Left forelimb (tissue), 1 donor: ENCODE results near the gene SERPINB5.
"Not testable (repeated sequence)": the region's sequence is repeated elsewhere in the genome, so short reads cannot be mapped to it uniquely, and the experiment has no call there.

Experiments
- DNase-seq: peaks from one replicate; pipeline ENCODE4 v3.0.0-alpha.2; 2018; ENCODE audit warnings: low spot score

The SERPINB5 gene, protein sequence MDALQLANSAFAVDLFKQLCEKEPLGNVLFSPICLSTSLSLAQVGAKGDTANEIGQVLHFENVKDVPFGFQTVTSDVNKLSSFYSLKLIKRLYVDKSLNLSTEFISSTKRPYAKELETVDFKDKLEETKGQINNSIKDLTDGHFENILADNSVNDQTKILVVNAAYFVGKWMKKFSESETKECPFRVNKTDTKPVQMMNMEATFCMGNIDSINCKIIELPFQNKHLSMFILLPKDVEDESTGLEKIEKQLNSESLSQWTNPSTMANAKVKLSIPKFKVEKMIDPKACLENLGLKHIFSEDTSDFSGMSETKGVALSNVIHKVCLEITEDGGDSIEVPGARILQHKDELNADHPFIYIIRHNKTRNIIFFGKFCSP

DNA sequence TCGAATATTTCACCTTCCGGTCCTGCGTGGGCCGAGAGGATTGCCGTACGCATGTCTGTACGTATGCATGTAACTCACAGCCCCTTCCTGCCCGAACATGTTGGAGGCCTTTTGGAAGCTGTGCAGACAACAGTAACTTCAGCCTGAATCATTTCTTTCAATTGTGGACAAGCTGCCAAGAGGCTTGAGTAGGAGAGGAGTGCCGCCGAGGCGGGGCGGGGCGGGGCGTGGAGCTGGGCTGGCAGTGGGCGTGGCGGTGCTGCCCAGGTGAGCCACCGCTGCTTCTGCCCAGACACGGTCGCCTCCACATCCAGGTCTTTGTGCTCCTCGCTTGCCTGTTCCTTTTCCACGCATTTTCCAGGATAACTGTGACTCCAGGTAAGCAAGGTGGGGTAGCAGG, at the start of gene SERPINB5:
TSS of gene SERPINB5 (plus strand) at position 291 of the 400 bp plus-strand sequence. CDS start 7,471 bp downstream, outside the sequence.
- no peak for DNase-seq

DNA sequence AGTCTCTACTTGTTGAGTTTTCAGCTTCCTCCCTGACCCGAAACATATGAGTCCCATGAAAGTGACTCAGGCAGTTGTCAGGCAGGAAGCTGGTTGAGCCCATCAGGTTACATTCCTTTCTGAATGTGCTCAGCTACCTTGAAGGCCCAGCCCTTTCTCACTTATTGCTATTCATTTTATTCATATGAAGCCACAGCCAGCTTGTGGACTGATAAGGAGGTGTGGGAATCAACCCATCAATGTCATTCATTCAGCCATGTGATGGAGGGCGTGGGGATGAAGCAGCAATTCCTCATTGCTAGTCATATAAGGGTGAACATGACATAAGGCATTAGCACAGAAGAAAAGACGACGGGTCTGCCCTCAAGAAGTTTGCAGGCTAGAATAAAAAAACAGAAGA, 49.2 kb upstream of the SERPINB5 start:
- no peak for DNase-seq

DNA sequence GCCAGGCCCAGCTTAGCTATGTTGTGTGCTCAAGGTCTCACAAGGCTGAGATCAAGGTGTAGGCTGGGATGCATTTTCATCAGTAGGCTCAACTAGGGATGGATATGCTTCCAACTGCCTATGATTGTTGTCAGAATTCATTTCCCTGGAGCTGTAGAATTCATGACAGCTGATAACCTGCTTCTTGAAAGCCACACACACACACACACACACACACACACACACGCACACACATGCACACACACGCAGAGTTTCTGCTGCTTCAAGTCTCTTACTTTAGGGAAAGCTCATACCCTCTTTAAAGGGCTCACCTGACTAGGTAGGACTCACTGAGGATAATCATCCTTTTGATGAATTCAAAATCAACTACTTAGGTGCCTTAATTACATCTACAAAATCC, 46.2 kb upstream of the SERPINB5 start:
- DNase-seq: no peak

DNA sequence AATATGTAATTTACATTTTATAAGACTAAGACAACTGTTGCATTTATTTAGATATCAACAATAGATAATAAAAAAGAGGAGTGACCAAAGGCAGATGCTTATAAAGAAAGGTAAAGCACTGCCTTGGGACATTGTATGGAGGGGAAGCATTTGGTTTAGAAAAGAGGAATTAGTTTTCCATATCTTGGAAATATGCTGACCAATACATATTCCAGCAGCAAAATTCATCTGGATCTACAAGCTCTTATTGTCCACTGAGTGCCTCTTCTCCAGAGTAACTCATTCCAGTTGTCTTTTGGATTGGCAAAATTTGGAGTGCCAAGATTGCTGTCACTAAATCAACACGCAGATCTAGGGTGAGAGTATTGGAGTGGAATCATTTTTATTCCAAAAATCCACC, 45.6 kb upstream of the SERPINB5 start:
- DNase-seq: no peak

DNA sequence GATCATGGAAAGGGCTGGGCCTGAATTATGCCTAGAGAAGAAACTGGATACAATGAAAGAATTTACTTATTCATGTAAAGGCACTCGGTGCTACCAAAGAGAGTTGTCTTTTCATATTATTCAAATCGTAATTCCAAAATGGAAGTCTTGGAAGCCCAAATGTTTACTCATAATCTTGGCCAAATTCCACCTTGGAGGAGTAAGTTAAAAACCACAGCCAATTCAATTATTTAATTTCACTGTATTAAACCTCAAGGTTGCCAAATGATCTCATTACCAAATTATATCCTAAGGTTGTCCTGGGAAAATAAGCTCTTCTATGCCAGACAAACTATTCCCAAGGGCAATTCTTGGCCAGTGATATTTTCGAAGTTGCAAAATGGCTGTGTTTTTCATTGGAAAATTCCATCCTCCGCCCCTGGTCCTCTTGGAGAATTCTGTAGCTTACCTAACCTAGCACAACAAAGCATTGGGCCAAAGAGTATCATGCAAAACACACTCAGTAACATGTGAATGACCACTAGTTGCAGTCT, 43.4 kb upstream of the SERPINB5 start:
- DNase-seq: no peak

DNA sequence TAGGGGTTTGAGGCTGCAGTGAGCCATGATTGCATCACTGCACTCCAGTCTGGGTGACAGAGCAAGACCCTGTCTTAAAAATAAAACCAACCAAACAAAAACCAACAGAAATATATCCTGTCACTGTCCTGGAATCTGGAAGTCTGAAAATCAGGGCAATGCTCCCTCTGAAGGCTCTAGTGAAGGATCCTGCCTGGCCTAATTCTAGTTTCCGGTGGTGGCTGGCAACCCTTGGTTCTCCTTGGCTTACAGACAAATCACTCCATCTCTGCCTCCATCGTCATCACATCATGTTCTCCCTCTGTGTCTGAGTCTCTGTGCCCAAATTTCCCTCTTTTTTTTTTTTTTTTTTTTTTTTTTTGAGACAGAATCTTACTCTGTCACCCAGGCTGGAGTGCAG, 38.6 kb upstream of the SERPINB5 start:
- no peak for DNase-seq

DNA sequence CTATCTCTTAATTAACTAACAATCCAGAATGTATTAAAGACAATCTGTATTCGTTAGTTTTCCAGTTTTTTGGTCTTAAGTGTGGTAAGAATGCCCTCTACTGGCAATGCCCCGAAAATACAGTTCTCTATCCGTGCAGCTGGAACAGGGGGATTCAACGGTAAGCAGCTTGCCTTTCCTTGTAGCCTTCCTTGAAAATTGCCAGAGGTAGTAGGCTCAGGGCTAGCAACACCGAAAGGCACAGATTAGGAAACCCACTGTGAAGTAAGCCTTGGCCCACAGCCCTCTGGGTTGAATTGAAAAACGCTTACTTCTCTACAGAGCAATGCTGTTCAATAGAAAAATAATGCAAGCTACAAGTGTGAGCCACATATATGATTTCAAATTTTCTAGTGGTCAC, 37.4 kb upstream of the SERPINB5 start:
- DNase-seq: no peak

DNA sequence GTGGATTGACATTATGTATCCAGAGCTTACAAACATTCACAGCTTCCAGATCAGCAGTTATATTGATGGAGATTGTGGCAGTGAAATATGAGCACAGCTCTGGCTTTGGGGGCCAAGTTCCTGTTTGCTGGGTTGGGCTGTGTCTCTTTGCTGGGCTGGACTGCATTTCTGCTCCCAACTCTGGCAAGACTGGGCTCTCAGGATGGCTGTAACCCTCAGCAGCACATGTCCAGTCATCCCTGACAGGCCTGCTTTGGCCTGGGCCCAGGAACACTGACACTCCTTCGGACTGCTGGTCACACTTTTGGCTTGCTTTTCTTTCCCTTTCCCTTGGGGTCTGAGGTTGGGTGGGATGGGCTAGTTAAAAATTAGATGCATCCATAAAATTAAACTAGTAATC, 36.5 kb upstream of the SERPINB5 start:
- no peak for DNase-seq

DNA sequence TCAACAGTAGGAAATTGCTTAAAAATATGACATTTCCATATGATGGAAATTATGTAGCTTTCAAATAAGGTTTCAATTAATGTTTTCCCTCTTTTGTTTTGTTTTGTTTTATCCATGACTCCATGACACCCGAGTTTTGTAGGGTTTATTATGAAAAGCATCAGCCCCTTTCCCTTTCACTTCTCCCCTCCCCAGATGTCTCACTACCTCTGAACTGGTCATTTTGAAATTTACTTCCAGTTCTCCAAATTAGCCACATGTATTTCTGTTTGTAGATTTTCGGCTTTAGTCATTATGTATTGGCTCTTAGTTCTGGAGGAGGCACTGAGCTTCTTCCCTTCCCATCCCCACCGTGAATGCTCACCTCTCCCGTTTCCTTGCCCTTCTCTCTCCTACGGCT, 35.9 kb upstream of the SERPINB5 start:
- no peak for DNase-seq

DNA sequence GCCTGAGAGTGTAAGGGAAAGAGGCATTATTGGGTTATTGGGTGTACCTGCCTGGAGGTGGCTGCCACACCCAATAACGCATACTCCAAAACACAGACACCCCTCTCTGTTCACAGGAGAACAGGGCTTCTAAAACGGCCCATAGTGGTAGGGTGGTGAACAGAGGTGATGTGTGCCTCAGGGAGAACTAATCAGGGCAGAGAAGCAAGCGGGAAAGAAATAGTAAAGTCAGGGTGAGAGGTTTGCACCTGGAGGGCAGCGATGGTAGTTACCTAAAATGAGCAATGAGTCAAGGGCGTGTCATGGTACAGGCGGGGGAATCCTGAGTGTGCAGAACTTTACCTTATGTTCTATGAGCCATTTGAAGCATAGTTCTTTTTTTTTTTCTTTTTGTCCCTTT, 32.9 kb upstream of the SERPINB5 start:
- DNase-seq: no peak

DNA sequence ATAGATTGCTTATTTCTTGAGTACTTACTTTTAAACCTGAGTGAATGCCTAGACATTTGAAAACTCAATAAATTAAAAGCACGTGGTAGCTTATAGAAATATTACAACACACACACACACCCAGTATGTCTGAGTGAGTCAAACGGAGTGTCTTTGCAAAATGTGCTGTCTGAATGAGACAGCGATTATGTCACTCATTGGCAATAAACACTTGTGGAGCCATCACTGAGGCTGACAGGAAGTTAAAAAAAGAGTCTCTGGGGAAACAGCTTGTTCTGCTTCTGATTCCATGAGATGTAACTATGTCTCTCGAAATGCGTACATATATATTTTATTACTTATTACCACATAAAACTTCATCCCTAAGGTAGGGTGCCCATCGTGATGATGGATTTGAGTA, 32.2 kb upstream of the SERPINB5 start:
- no peak for DNase-seq

DNA sequence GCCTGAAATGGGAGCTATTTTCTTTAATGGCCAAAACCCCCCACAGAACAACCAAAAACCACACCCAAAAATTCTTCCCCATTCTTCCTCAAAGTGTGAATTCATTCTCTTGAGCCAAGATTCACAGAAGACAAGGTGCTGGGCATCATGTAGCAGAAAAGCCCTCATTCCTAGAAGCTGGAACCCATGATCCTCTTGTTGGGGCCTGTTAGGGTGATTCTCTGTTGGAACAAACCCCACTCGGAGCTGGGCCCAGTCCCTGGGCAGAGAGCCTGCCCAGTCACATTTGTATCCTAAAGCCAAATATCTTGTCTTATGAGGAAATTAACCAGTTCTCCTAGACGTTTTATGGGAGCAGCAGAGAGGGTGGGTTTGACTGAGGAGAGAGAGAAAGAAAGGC, 31.7 kb upstream of the SERPINB5 start:
- no peak for DNase-seq

DNA sequence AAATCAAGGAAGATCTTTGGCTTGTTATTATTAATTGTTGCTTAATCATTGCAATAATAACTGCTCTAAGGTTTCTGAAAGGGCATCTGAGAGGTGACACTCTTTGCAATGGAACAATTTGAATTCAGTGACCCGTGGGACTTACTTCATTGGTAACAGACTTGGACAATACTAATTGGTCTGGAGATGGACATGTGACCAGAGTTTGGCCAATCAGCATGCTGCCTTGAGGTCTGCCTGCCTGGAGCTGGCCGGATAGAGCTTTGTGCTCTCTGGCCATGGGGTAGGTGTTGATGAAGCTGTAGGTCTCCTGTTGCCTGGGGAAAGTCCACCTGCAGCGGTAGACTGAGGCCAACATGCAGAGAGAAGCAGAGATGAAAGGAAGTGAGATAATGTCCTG, 30.5 kb upstream of the SERPINB5 start:
- no peak for DNase-seq

DNA sequence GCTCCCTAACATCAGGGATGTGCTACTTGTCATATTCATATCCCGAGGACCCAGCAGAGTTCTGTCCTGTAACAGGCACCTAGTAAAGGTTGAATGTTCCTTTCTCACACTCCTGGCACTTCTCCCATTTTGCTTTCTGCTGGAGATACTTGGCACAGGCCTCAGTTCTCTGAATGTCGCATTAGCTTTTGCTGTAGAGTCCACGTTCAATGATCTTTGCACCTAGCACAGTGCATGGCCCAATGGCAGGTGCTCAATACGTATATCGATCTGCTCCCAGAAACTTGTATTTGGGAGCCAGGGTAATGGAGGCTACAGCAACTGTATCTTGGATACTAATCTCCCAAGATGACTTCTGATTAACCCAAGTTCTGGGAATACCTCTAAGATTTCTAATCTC, 29.7 kb upstream of the SERPINB5 start:
- no peak for DNase-seq

DNA sequence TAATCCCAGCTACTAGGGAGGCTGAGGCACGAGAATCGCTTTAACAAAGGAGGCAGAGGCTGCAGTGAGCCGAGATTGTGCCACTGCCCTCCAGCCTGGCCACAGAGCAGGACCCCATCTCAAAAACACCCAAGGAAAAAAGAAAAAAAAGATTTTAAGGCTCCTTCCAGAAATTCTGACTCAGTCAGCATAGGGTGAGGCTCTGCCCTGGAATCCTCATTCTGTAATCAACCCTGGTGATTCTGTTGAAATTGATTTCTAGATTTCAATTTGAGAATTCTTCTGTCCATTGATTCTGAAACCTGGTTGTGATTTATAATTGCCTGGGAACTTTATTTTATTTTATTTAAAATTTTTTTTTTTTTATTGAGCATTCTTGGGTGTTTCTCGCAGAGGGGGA, 27.3 kb upstream of the SERPINB5 start:
- no peak for DNase-seq

DNA sequence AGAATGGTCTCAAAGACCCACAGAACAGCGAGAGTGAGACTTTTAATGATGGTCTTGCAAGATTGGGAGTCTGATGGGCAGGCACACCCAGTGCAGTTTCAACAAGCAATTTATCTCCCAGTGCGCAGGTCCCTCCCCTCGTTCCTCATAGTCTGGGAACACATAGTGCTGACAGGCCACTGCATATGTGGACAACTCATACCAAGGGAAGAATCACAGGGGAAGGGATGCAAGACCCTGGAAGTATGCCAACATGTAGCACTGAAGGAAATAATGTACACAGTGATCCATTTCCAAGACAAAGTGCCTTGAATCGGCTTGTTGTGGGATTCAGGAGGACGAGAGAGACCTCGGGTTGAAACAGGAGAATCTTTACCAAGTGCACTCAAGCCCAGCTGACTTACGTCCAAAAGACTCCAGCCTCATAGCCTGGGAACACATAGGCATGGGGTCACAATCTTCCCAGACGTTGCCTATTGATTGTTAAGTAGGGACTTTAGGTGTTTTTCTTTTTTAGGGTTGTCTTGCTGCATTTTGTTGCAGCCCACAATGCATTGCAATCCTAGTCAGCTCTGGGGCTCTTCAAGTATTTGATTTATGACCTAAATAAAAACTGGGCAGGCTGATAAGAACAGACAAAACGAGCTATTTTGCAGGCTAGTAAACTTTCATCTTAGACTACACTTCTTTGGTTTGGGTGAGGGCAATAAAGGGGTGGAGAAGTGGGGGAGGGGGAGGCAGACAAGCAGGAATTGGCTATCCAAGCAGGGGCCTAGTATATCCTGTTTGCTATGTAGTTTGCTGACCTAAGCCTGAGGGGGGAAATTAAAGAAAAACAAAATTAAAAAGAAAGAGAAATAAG, 24.7 kb upstream of the SERPINB5 start:
- DNase-seq: no peak

DNA sequence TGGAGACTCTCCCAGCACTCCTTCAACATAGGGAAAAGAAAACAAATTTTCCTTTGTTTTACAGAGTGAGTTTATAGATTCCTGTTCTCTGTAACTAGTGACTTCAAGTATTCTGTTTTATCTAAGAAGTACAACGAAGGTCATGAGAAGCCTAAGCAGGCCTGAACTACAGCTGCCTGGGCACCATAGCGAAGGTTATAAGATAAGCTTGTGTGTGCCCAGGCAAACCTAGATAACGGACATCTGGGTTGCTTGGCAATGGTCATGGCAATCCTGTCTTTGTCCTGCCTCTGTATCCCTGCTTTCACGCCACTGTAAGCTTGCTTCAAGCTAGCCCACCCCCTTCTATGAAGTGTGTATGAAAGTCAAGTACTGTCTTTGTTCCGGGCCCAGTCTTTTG, 24.0 kb upstream of the SERPINB5 start:
- not testable (repeated sequence) for DNase-seq

DNA sequence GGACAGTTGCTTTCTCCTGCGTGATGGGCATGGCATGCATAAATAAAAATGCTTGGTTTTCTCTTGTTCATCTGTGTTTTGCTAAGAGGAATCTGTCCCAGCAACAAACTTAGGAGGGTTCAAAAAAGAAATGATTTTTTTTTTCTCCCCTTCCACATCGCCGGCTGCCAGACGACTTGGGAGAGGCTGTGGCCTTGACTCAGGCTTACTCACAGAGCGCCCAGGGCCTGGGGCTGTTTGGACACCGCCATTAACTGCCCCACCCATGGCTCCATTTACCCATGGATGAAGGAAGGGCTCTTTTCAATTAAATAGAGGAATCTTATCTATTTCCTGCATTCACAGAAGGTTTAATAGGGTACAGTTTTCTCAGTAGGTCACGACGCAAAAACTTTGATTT, 22.3 kb upstream of the SERPINB5 start:
- no peak for DNase-seq

DNA sequence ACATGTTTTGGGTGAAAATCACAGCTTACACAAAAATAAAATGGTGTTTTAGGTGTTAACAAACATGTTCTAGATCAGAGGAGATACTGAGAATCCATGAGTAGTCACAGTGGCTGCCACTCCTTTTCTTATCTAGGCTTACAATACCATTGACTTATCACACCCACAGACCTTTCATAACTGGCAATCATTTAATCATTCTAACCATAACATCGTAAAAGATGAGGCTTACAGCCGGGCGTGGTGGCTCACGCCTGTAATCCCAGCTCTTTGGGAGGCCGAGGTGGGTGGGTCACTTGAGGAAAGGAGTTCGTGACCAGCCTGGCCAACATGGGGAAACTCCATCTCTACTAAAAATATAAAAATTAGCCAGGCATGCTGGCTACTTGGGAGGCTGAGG, 18.8 kb upstream of the SERPINB5 start:
- no peak for DNase-seq

DNA sequence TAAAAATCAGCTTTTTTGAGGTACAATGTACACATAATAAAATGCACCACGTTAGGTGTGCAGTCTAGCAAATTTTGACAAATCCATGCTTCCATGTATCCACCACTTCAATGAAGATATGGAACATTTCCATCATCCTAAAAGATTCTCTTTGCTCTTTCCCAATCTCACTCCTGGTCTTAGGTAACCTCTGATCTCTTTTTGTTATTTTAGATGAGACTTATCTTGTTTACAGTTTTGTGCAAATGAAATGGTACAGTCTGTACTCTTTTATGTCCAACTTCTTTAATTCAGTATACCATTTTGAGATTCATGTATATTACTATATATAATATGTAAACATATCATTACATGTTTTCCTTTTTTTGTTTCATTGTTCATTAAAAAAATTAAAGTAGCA, 16.3 kb upstream of the SERPINB5 start:
- DNase-seq: no peak

DNA sequence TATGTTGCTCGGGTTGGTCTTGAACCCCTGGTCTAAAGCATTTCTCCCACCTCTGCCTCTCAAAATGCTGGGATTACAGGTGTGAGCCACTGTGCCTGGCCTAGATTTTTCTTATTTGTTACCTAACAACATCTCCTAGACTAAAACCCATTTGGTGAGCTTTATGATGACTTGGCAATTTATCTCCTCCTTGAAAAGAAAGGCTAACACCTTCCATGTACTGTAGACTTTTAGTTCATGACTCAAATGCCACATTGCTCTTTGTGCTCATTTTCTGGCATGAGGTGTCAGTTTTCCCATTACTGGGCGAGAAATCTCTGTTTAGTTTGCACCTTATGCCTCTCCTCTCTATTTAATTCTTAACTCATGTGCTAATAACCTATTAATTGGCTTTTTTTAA, 12.3 kb upstream of the SERPINB5 start:
- DNase-seq: no peak

DNA sequence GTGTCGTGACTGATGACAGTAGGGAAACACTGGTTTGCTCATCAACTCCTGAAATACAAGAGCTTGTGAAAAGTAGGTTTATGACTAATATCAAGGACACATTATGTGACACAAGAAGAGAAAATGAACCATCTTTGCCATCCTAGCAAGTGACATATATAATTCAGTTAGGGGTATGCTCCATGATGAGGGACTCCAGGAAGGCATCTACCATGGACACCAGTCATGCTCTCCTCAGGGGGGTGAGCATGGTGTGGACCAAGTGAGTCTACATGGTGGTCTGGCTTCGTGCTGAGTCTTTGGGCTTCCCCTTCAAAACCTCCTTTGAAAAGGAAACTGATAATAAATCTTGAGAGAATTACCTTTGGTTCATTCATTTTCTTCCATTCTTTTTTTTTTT, 11.7 kb upstream of the SERPINB5 start:
- no peak for DNase-seq

DNA sequence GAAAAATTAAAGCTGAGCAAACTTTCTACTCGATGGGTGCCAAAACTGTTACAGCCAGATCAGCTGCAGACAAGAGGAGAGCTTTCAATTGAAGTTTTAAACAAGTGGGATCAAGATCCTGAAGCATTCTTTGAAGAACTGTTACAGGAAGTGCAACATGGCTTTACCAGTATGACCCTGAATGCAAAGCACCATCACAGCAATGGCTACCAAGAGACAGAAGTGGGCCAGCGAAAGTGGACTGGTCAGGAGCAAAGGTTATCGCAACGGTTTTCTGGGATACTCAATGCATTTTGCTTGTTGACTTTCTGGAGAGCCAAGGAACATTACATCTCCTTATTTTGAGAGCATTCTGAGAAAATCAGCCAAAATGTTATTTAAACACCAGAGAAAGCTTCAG, 9.1 kb upstream of the SERPINB5 start:
- no peak for DNase-seq
